Measurements from ENCODE around the gene TMEM74B. TPM values are rescaled to one million over a fixed set of nuclear protein-coding genes. Genes with fewer than 3 reads are reported as not detected.

TMEM74B gene
- total RNA-seq, 1 donor from 2014 or later: 2.7 TPM

- Mint-ChIP-seq H3K27ac (ENCODE audit: unreplicated experiment) (peak overlapping the region; percentile 73), H3K36me3 (ENCODE audit: low read depth) (peaks cover 2% of the 10 kb centered on the region), H3K27me3 (ENCODE audit: low read depth) (peaks cover 9% of the 10 kb centered on the region), H3K9me3 (no peaks in the 10 kb centered on the region), H3K4me1 (no peaks in the 10 kb centered on the region), H3K4me3 (peak overlapping the region; percentile 23)
- TF ChIP-seq CTCF (conservative IDR thresholded peaks at IDR 0.05): no peak
- DNase-seq (ENCODE audit: low read depth, low spot score): no peak
These were observed 7.1 kb downstream of the TMEM74B start for GRCh38 chr20:1177680-1178079.

GRCh38 chr20:1174787-1175186 is 10.0 kb downstream of the TMEM74B start:
- H3K4me3 Mint-ChIP-seq: no peak overlapping the region
- no peak for TF ChIP-seq CTCF (conservative IDR thresholded peaks at IDR 0.05)
- H3K27me3 Mint-ChIP-seq (ENCODE audit: low read depth): no peaks in the 10 kb centered on the region
- H3K9me3 Mint-ChIP-seq: no peaks in the 10 kb centered on the region
- peaks cover 9% of the 10 kb centered on the region for H3K36me3 Mint-ChIP-seq (ENCODE audit: low read depth)
- DNase-seq (ENCODE audit: low read depth, low spot score): no peak
- H3K27ac Mint-ChIP-seq (ENCODE audit: unreplicated experiment): no peak overlapping the region
- no peaks in the 10 kb centered on the region for H3K4me1 Mint-ChIP-seq

GRCh38 chr20:1173698-1174097 is 11.1 kb downstream of the TMEM74B start:
- DNase-seq (ENCODE audit: low read depth, low spot score): no peak
- Mint-ChIP-seq H3K27me3 (ENCODE audit: low read depth) (no peaks in the 10 kb centered on the region), H3K27ac (ENCODE audit: unreplicated experiment) (peak overlapping the region; percentile 28), H3K4me3 (no peak overlapping the region), H3K9me3 (no peaks in the 10 kb centered on the region), H3K4me1 (no peaks in the 10 kb centered on the region), H3K36me3 (ENCODE audit: low read depth) (peaks cover 14% of the 10 kb centered on the region)
- no peak for TF ChIP-seq CTCF (conservative IDR thresholded peaks at IDR 0.05)

DNA sequence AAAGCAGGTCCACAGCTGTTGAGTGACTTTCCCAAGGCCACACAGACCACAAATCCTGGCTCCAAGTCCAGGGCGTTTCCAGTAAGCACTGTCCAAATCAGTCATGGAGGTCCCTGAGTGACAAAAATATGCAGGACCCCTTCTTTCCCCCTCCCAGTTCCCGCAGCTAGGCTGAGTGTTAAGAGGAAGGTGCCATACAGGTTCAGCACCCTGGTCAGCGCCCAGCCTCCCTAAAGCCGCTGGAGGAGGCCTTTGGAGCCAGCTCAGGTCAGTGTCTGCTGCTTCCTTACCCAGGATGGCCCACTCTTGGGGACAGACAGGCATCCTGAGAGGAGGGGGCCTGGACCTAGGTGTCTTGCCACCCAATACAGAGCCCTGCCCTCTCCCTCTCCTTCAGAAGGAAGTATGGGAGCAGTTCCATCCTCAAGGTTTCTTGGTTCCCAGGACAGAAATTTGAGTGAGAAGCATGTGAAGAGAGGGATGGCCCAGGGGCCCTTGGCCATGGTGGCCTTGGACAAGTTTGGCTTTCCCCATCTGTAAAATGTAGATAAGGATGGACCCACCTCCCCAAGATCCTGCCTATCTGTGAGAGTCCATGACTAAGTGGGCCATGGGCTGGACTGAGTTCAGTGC is 13.2 kb downstream of the TMEM74B start:
- no peak for TF ChIP-seq CTCF (conservative IDR thresholded peaks at IDR 0.05)
- Mint-ChIP-seq H3K4me1 (no peaks in the 10 kb centered on the region), H3K36me3 (ENCODE audit: low read depth) (peaks cover 28% of the 10 kb centered on the region), H3K4me3 (no peak overlapping the region), H3K9me3 (no peaks in the 10 kb centered on the region), H3K27me3 (ENCODE audit: low read depth) (no peaks in the 10 kb centered on the region), H3K27ac (ENCODE audit: unreplicated experiment) (no peak overlapping the region)
- DNase-seq (ENCODE audit: low read depth, low spot score): peak; percentile 46

GRCh38 chr20:1169224-1169623 is 15.6 kb downstream of the TMEM74B start:
- Mint-ChIP-seq H3K4me3 (no peak overlapping the region), H3K4me1 (no peaks in the 10 kb centered on the region), H3K36me3 (ENCODE audit: low read depth) (peaks cover 35% of the 10 kb centered on the region), H3K27ac (ENCODE audit: unreplicated experiment) (no peak overlapping the region), H3K9me3 (no peaks in the 10 kb centered on the region), H3K27me3 (ENCODE audit: low read depth) (no peaks in the 10 kb centered on the region)
- no peak for DNase-seq (ENCODE audit: low read depth, low spot score)
- TF ChIP-seq CTCF (conservative IDR thresholded peaks at IDR 0.05): no peak

Measured in neural crest cell (in vitro differentiated cells).